Heart left ventricle (tissue), 16 donors: ENCODE results near the gene LIAS. TPM values are rescaled to one million over a fixed set of nuclear protein-coding genes. Genes with fewer than 3 reads are reported as not detected.

Source experiments
- ATAC-seq, 4 donors: fragments of 200-7000 bp; cut with Tn5 transposase; one replicate each; pipeline ENCODE4 v1.9.1; 2020 to 2022; ENCODE audit warnings: moderate library complexity in 4 of 4, mild to moderate bottlenecking in 3 of 4, moderate number of reproducible peaks in 1 of 4
- DNase-seq, 5 donors: peaks; one replicate each; pipeline ENCODE4 v3.0.0-alpha.2; 2020
- H3K27ac ChIP-seq, 12 donors: fragments of 200-600 bp; sonication (generic) in 4 of 12; one replicate each; pipeline versions ENCODE4 v1.5.0 to v1.8.0; 2016 to 2022; ENCODE audit warnings: mild to moderate bottlenecking in 2 of 12
- H3K27me3 ChIP-seq, 9 donors: fragments of 200-600 bp; sonication (generic) in 2 of 9; one replicate each; pipeline versions ENCODE4 v1.5.1 to v1.8.0; 2016 to 2022; ENCODE audit warnings: mild to moderate bottlenecking in 3 of 9
- H3K36me3 ChIP-seq, 9 donors: fragments of 200-600 bp; sonication (generic) in 2 of 9; one replicate each; pipeline versions ENCODE4 v1.5.0 to v1.8.0; 2018 to 2022; ENCODE audit warnings: mild to moderate bottlenecking in 2 of 9
- H3K4me1 ChIP-seq, 12 donors: fragments of 200-600 bp; sonication (generic) in 4 of 12; one replicate each; pipeline versions ENCODE4 v1.5.0 to v1.8.0; 2016 to 2022; ENCODE audit warnings: mild to moderate bottlenecking in 3 of 12
- H3K4me3 ChIP-seq, 12 donors: fragments of 200-600 bp; sonication (generic) in 4 of 12; one replicate each; pipeline versions ENCODE4 v1.5.0 to v1.8.0; 2017 to 2022; ENCODE audit warnings: mild to moderate bottlenecking in 9 of 12, moderate library complexity in 4 of 12
- H3K9me3 ChIP-seq, 12 donors: fragments of 200-600 bp; sonication (generic) in 4 of 12; one replicate each; pipeline versions ENCODE4 v1.5.0 to v1.8.0; 2016 to 2022; ENCODE audit warnings: mild to moderate bottlenecking in 1 of 12
- POLR2A ChIP-seq, 2 donors: fragments of 450-650 bp; IDR thresholded peaks; one replicate each; pipeline ENCODE4 v1.6.1; 2017; ENCODE audit warnings: antibody characterized with exemption in 2 of 2, mild to moderate bottlenecking in 2 of 2, moderate library complexity in 2 of 2
- WGBS, 4 donors: extraction: QIAGEN DNeasy Blood & Tissue Kit in 2 of 4; methylation state at CpG; one replicate each; pipeline versions ENCODE4 v1.1.5 to v1.1.7; 2013 to 2018; 5-methylcytosine and 5-hydroxymethylcytosine counted together
- intact Hi-C, 10 donors: fragments of 100-400 bp; cut with DNase I; formaldehyde crosslinking; loops; one replicate each; pipeline versions ENCODE4 v1.11.1 to v1.14.2; 2022
- polyA plus RNA-seq, 2 donors: library from polyadenylated mRNA; stranded (reverse); fragments of 200-250 nt; gene quantifications; one replicate each; pipeline ENCODE4 v1.2.3, GENCODE V29; 2013
- total RNA-seq, 9 donors: library from RNA; depleted of rRNA in 2 of 9; stranded (reverse); fragments of >200 nt in 2 of 9; fragmentation: NEBNext Ultra II Directional in 3 of 9; extraction: Animal tissue kit (Norgen Biotek cat#: 25700) in 3 of 9; gene quantifications; one replicate each; pipeline versions ENCODE4 v1.1.0 to v1.2.4, GENCODE V29; 2016 to 2023
- TF ChIP-seq, protein P1 (sequence below), 12 donors: fragments of 200-600 bp; sonication (generic) in 4 of 12; IDR thresholded peaks; one replicate each; pipeline versions ENCODE4 v1.5.0 to v1.8.0; 2018 to 2022; ENCODE audit warnings: antibody characterized with exemption in 12 of 12, mild to moderate bottlenecking in 5 of 12
- donor health status: ischemic (EF 13 %, LVEDD 7.1; RV severe dilation, severe dysfunction).
- donor health status: healthy with polysubstance abuse.
- donor health status: DM: no; HTN: yes; CAD: no.
- donor health status: DM: no; HTN: no; CAD: no.
- donor health status: ischemic (EF 25% LVEDD 6.9; RV normal size, moderate dysfunction).
- donor health status: ischemic (EF 25% LVEDD 5.7; RV mildly dilated, moderate dysfunction).
- donor health status: healthy.
- donor health status: DM: yes; HTN: yes; CAD: no.
- donor health status: ischemic (EF 35%, LVEDD 5.7; RV mildly dilated, moderate dysfunction).
- donor health status: nonischemic (EF 11% LVEDD 7.7; RV severe dilation, severe dysfunction).
- donor health status: DM: yes; HTN: yes; CAD: no.
- donor health status: PGD.
- donor health status: ischemic (EF 29% LVEDD 5.4; RV normal size, mild dysfunction).
- donor health status: nonischemic (EF 23%, LVEDD 6.1; RV moderate dilation, normal function).

Gene LIAS
- total and polyA plus RNA-seq, 11 donors: 15.8 to 34.4 (median 20.2) TPM

DNA sequence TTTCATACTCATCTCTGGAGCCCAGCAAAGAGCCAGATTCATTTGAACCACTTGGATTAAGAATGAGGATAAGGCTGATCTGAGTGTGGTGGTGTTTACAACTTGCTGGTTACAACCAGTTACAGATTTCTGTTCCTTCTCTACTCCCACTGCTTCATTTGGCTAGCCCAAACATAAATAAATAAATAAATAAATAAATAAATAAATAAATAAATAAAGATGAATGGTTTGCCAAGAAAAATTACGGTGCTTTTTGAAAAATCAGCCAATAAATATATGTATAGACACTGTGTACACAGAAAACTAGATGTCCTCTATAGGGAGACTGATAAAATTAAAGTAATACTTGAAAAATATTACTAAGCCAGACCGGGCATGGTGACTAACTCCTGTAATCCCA, 17.3 kb upstream of the LIAS start:
- Histone ChIP-seq H3K27me3 (peaks cover 0 to 5% (median 0%) of the 10 kb centered on the region in 9 donors), H3K4me1 (peaks cover 0 to 2% (median 0%) of the 10 kb centered on the region in 12 donors), H3K27ac (no peak overlapping the region), H3K4me3 (no peak overlapping the region), H3K9me3 (no peaks in the 10 kb centered on the region), H3K36me3 (no peaks in the 10 kb centered on the region)
- no peak for DNase-seq
- ATAC-seq: no peak
- intact Hi-C loops: loop anchor here in 2 of 10 donors (10.0 kb wide), 2 partner anchors 127 to 537 kb away; no protein-coding TSS in a partner anchor
- TF ChIP-seq, protein P1, sequence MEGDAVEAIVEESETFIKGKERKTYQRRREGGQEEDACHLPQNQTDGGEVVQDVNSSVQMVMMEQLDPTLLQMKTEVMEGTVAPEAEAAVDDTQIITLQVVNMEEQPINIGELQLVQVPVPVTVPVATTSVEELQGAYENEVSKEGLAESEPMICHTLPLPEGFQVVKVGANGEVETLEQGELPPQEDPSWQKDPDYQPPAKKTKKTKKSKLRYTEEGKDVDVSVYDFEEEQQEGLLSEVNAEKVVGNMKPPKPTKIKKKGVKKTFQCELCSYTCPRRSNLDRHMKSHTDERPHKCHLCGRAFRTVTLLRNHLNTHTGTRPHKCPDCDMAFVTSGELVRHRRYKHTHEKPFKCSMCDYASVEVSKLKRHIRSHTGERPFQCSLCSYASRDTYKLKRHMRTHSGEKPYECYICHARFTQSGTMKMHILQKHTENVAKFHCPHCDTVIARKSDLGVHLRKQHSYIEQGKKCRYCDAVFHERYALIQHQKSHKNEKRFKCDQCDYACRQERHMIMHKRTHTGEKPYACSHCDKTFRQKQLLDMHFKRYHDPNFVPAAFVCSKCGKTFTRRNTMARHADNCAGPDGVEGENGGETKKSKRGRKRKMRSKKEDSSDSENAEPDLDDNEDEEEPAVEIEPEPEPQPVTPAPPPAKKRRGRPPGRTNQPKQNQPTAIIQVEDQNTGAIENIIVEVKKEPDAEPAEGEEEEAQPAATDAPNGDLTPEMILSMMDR (IDR thresholded peaks at IDR 0.05): no peak
- no peak for TF ChIP-seq POLR2A (IDR thresholded peaks at IDR 0.05)
- 89 to 92% (median 91%) methylated on average over 2 of the region's 2 CpGs for WGBS, 4 donors

DNA sequence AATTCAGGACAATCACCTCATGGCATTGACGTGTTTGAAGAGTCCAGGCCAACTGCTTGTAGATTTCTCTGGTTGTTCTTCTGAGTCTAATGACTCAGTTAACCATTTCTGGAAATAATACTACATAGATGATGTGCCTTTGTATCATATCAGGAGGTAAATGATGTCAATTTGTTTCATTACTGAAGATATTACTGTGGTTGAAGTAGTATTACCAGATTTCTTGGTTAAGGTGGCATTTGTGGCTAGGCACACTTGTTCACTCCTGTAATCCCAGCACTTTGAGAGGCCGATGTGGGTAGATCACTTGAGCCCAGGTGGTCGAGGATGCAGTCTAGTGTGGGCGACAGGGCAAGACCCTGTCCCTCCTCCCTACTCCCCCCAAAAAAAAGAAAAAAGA, 15.9 kb upstream of the LIAS start:
- WGBS, 4 donors: 77 to 82% (median 80%) methylated on average over 4 of the region's 4 CpGs
- H3K4me1 ChIP-seq: peaks cover 0 to 13% (median 5%) of the 10 kb centered on the region in 12 donors
- TF ChIP-seq, protein P1 (IDR thresholded peaks at IDR 0.05): no peak
- no peak for TF ChIP-seq POLR2A (IDR thresholded peaks at IDR 0.05)
- intact Hi-C loops: loop anchor here in 2 of 10 donors (10.0 kb wide), 2 partner anchors 128 to 538 kb away; no protein-coding TSS in a partner anchor
- no peak for ATAC-seq
- no peak overlapping the region for H3K27ac ChIP-seq
- H3K36me3 ChIP-seq: no peaks in the 10 kb centered on the region
- H3K4me3 ChIP-seq: no peak overlapping the region
- DNase-seq: no peak
- H3K27me3 ChIP-seq: peaks cover 0 to 5% (median 0%) of the 10 kb centered on the region in 9 donors
- H3K9me3 ChIP-seq: no peaks in the 10 kb centered on the region

DNA sequence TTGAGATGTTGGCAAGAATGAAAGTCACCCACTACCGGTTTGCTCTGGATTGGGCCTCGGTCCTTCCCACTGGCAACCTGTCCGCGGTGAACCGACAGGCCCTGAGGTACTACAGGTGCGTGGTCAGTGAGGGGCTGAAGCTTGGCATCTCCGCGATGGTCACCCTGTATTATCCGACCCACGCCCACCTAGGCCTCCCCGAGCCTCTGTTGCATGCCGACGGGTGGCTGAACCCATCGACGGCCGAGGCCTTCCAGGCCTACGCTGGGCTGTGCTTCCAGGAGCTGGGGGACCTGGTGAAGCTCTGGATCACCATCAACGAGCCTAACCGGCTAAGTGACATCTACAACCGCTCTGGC, 12.4 kb upstream of the LIAS start:
- intact Hi-C loops: loop anchor here in 3 of 10 donors (5.0 to 10.0 kb wide), 3 partner anchors 132 to 544 kb away; no protein-coding TSS in a partner anchor
- H3K4me1 ChIP-seq: peaks cover 0 to 13% (median 5%) of the 10 kb centered on the region in 12 donors
- H3K9me3 ChIP-seq: no peaks in the 10 kb centered on the region
- WGBS, 4 donors: 80 to 97% (median 87%) methylated on average over 15 to 20 of the region's 20 CpGs
- ATAC-seq (peak in 2 of 4 donors; percentile 8 to 38), DNase-seq (peak in 1 of 5 donors; percentile 11)
- peaks cover 0 to 33% (median 27%) of the 10 kb centered on the region in 9 donors for H3K36me3 ChIP-seq
- H3K27me3 ChIP-seq: no peaks in the 10 kb centered on the region
- peak overlapping the region in 2 of 12 donors; percentile 17 to 22 for H3K27ac ChIP-seq
- TF ChIP-seq, protein P1 (IDR thresholded peaks at IDR 0.05): no peak
- no peak for TF ChIP-seq POLR2A (IDR thresholded peaks at IDR 0.05)
- H3K4me3 ChIP-seq: peak overlapping the region; percentile 20 to 58 (median 48)

DNA sequence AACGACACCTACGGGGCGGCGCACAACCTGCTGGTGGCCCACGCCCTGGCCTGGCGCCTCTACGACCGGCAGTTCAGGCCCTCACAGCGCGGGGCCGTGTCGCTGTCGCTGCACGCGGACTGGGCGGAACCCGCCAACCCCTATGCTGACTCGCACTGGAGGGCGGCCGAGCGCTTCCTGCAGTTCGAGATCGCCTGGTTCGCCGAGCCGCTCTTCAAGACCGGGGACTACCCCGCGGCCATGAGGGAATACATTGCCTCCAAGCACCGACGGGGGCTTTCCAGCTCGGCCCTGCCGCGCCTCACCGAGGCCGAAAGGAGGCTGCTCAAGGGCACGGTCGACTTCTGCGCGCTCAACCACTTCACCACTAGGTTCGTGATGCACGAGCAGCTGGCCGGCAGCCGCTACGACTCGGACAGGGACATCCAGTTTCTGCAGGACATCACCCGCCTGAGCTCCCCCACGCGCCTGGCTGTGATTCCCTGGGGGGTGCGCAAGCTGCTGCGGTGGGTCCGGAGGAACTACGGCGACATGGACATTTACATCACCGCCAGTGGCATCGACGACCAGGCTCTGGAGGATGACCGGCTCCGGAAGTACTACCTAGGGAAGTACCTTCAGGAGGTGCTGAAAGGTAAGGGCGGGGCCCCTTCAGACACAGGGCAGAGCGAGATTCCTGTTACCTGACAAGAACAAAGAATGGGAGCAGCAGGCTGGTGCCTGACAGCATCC, 11.8 kb upstream of the LIAS start:
- Histone ChIP-seq H3K27ac (peak overlapping the region in 3 of 12 donors; percentile 1 to 22 (median 17)), H3K9me3 (no peaks in the 10 kb centered on the region), H3K4me3 (peak overlapping the region; percentile 20 to 58 (median 48)), H3K27me3 (no peaks in the 10 kb centered on the region), H3K36me3 (peaks cover 0 to 38% (median 33%) of the 10 kb centered on the region in 9 donors), H3K4me1 (peaks cover 0 to 13% (median 5%) of the 10 kb centered on the region in 12 donors)
- intact Hi-C loops: loop anchor here in 3 of 10 donors (5.0 to 10.0 kb wide), 3 partner anchors 132 to 545 kb away; no protein-coding TSS in a partner anchor
- no peak for TF ChIP-seq POLR2A (IDR thresholded peaks at IDR 0.05)
- TF ChIP-seq, protein P1 (IDR thresholded peaks at IDR 0.05): peak in 4 of 12 donors; percentile 21 to 42 (median 29)
- peak; percentile 43 to 78 (median 62) for DNase-seq
- ATAC-seq: peak; percentile 57 to 87 (median 82)
- 4 to 12% (median 7%) methylated on average over 24 to 61 of the region's 61 CpGs for WGBS, 4 donors
